Measurements from ENCODE around the gene CMTR2. TPM values are rescaled to one million over a fixed set of nuclear protein-coding genes. Genes with fewer than 3 reads are reported as not detected.

CMTR2 gene
- total RNA-seq, 2 experiments from 2014 or later = 16.1 to 20.8 TPM

Other genes with a start within 250 kb of the CMTR2 start
- gene HYDIN, start 58.7 kb downstream of the CMTR2 start, total RNA-seq = not detected
- not detected for gene CALB2, start 69.3 kb upstream of the CMTR2 start, total RNA-seq
- not detected for gene TLE7, start 152.7 kb upstream of the CMTR2 start, total RNA-seq
- 1 to 10 TPM; 7.1 to 7.6 TPM for gene ZNF23, start 172.8 kb upstream of the CMTR2 start, total RNA-seq
- gene ZNF19, start 199.9 kb upstream of the CMTR2 start, total RNA-seq = 1 to 10 TPM; 1.8 to 2.9 TPM
- gene CHST4, start 237.0 kb upstream of the CMTR2 start, total RNA-seq = not detected

All from activated CD8-positive, alpha-beta memory T cell treated with anti-CD3 and anti-CD28 coated beads, Interleukin-2, amount 10 ng/mL, durations not matched to agents 7 days and 5 days (primary cell).